B cell (primary cell): Measurements from ENCODE around the gene WNT9A.

ENCODE experiments used
- EZH2 ChIP-seq: IDR thresholded peaks from 2 replicates; pipeline ENCODE4 v1.6.1; 2012; ENCODE audit warnings: borderline replicate concordance, low read depth, mild to moderate bottlenecking, moderate library complexity, low read length; ENCODE audit not compliant: insufficient read depth, poor library complexity, severe bottlenecking
- TF ChIP-seq, protein P1 (sequence below): fragments of 200-600 bp; IDR thresholded peaks from one replicate; pipeline ENCODE4 v1.8.0; 2022; ENCODE audit warnings: antibody characterized with exemption, mild to moderate bottlenecking

DNA sequence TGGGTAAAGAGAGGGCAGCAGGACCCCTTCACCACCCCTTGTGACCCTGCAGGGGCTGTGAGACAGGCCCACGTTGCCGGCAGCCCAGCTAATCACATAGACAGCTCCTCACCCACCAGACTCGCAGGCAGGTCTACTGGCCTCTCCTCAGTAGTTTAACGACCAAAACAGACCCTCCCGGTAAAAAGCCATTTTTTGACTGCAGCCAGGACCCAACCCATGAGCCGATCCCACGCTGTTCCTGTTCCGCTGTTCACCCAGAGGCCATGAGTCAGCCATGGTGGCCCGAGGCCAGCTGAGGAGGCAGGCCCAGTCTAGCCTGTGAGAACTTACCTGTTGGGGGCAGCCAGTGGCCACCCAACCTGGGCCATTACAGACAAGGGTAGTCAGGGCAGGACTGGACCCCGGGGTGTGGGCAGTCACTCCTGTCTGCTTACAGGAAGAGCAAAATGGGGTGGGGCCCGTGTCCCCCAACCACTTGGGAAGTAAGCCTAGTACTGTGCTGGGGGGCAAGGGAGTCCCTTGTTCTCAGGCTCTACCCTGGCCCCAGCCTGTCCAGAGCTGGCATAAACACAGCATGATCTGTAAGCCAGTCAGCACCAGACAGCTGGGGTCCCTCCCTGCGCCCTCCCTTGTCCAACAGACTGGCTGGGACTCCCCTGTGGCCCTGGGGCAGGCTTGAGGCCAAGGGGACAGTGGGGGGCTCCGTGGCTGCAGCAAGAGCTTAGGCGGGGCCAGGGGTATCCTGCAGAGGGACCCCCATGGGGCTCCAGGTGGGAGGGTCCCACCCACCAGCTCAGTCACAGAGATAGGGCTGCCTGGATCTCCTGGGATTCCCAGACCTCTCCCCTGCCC is 61.9 kb downstream of the WNT9A start:
- TF ChIP-seq, protein P1, sequence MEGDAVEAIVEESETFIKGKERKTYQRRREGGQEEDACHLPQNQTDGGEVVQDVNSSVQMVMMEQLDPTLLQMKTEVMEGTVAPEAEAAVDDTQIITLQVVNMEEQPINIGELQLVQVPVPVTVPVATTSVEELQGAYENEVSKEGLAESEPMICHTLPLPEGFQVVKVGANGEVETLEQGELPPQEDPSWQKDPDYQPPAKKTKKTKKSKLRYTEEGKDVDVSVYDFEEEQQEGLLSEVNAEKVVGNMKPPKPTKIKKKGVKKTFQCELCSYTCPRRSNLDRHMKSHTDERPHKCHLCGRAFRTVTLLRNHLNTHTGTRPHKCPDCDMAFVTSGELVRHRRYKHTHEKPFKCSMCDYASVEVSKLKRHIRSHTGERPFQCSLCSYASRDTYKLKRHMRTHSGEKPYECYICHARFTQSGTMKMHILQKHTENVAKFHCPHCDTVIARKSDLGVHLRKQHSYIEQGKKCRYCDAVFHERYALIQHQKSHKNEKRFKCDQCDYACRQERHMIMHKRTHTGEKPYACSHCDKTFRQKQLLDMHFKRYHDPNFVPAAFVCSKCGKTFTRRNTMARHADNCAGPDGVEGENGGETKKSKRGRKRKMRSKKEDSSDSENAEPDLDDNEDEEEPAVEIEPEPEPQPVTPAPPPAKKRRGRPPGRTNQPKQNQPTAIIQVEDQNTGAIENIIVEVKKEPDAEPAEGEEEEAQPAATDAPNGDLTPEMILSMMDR: no peak
- no peak for TF ChIP-seq EZH2
